Measurements from ENCODE around the gene DERL3.
"Not testable (repeated sequence)": the region's sequence is repeated elsewhere in the genome, so short reads cannot be mapped to it uniquely, and the experiment has no call there.

The DERL3 gene

GRCh38 chr22:23838681-23839468, at the start of gene DERL3:
Gene DERL3, minus strand, starts transcription at chr22:23839006. Its CDS starts 19 bp downstream, at chr22:23838987.
- DNase-seq (ENCODE audit: low spot score) = no peak

GRCh38 chr22:23884140-23884539, 45.3 kb upstream of the DERL3 start:
- DNase-seq (ENCODE audit: low spot score) = no peak

GRCh38 chr22:23883658-23884057, 44.9 kb upstream of the DERL3 start:
- DNase-seq (ENCODE audit: low spot score) = no peak

- no peak for DNase-seq (ENCODE audit: low spot score)
Measured at GRCh38 chr22:23882370-23882769, 43.6 kb upstream of the DERL3 start.

GRCh38 chr22:23878219-23878618, 39.4 kb upstream of the DERL3 start:
- no peak for DNase-seq (ENCODE audit: low spot score)

GRCh38 chr22:23877566-23877965, 38.8 kb upstream of the DERL3 start:
- no peak for DNase-seq (ENCODE audit: low spot score)

GRCh38 chr22:23875801-23876200, 37.0 kb upstream of the DERL3 start:
- no peak for DNase-seq (ENCODE audit: low spot score)

GRCh38 chr22:23874871-23875270, 36.1 kb upstream of the DERL3 start:
- DNase-seq (ENCODE audit: low spot score) = no peak

- no peak for DNase-seq (ENCODE audit: low spot score)
Measured at GRCh38 chr22:23868580-23868979, 29.8 kb upstream of the DERL3 start.

GRCh38 chr22:23864499-23865154, 25.8 kb upstream of the DERL3 start:
- DNase-seq (ENCODE audit: low spot score) = not testable (repeated sequence)

GRCh38 chr22:23862103-23862502, 23.3 kb upstream of the DERL3 start:
- peak; percentile 77 for DNase-seq (ENCODE audit: low spot score)

- DNase-seq (ENCODE audit: low spot score) = not testable (repeated sequence)
Measured at GRCh38 chr22:23860187-23860586, 21.4 kb upstream of the DERL3 start.

- DNase-seq (ENCODE audit: low spot score) = no peak
Measured at GRCh38 chr22:23859201-23859600, 20.4 kb upstream of the DERL3 start.

- no peak for DNase-seq (ENCODE audit: low spot score)
Measured at GRCh38 chr22:23858484-23858815, 19.6 kb upstream of the DERL3 start.

GRCh38 chr22:23857606-23858483, 19.0 kb upstream of the DERL3 start, which contains the start of gene SLC2A11:
Gene SLC2A11, plus strand, starts transcription at chr22:23857875. Its CDS starts 125 bp downstream, at chr22:23858000.
- DNase-seq (ENCODE audit: low spot score) = peak; percentile 97

GRCh38 chr22:23856721-23857605, 18.2 kb upstream of the DERL3 start:
- DNase-seq (ENCODE audit: low spot score) = peak; percentile 85

GRCh38 chr22:23850136-23850611, 11.4 kb upstream of the DERL3 start:
- peak; percentile 51 for DNase-seq (ENCODE audit: low spot score)

GRCh38 chr22:23849009-23850006, 10.5 kb upstream of the DERL3 start:
- peak; percentile 98 for DNase-seq (ENCODE audit: low spot score)

- no peak for DNase-seq (ENCODE audit: low spot score)
Measured at GRCh38 chr22:23847991-23848864, 9.4 kb upstream of the DERL3 start.
